ENCODE results near the gene RHOH.

- TF ChIP-seq BHLHE40 (IDR thresholded peaks at IDR 0.05; ENCODE audit: borderline replicate concordance), result no peak
- no peak for TF ChIP-seq ELF4 (IDR thresholded peaks at IDR 0.05)
- TF ChIP-seq FOXM1 (IDR thresholded peaks at IDR 0.05; ENCODE audit: borderline replicate concordance), result no peak
These were observed 4.5 kb upstream of the RHOH start for GRCh38 chr4:40192114-40193015.

Data from HEK293T (cell line).